HEK293T (cell line): ENCODE measurements around the gene GNA14.

Experiments used
- CTCF ChIA-PET: fragments of 350-600 bp; formaldehyde crosslinking; extraction: SDS; loops from one replicate; lab custom pipeline; 2021; ENCODE audit warnings: antibody characterized with exemption, inconsistent platforms; lab: Yijun Ruan, JAX
- POLR2A ChIA-PET: fragments of 350-600 bp; formaldehyde crosslinking; extraction: SDS; loops from one replicate; lab custom pipeline; 2020; ENCODE audit warnings: antibody characterized with exemption, inconsistent platforms; lab: Yijun Ruan, JAX
- DNase-seq: peaks from one replicate; pipeline ENCODE4 v3.0.0; 2012; ENCODE audit warnings: mixed read lengths; ENCODE audit errors: extremely low spot score
- ARNT ChIP-seq: fragments of 450-650 bp; IDR thresholded peaks from 2 replicates; pipeline ENCODE4 v1.6.1; 2017; ENCODE audit warnings: mild to moderate bottlenecking
- BHLHE40 ChIP-seq: fragments of 450-650 bp; IDR thresholded peaks from 2 replicates; pipeline ENCODE4 v1.6.1; 2016; ENCODE audit warnings: mild to moderate bottlenecking, moderate library complexity, borderline replicate concordance
- CTBP1 ChIP-seq: fragments of 450-650 bp; IDR thresholded peaks from 2 replicates; pipeline ENCODE4 v1.6.1; 2016; ENCODE audit warnings: borderline replicate concordance
- ELF4 ChIP-seq: fragments of 450-650 bp; IDR thresholded peaks from 2 replicates; pipeline ENCODE4 v1.6.1; 2017; ENCODE audit warnings: antibody characterized with exemption
- FOXA1 ChIP-seq: fragments of 450-650 bp; IDR thresholded peaks from 2 replicates; pipeline ENCODE4 v1.6.1; 2016; ENCODE audit warnings: mild to moderate bottlenecking
- FOXK2 ChIP-seq: fragments of 450-650 bp; IDR thresholded peaks from 2 replicates; pipeline ENCODE4 v1.6.1; 2016; ENCODE audit warnings: mild to moderate bottlenecking
- FOXM1 ChIP-seq: fragments of 450-650 bp; IDR thresholded peaks from 2 replicates; pipeline ENCODE4 v1.6.1; 2017; ENCODE audit warnings: mild to moderate bottlenecking, borderline replicate concordance
- HDGF ChIP-seq: fragments of 450-650 bp; IDR thresholded peaks from 2 replicates; pipeline ENCODE4 v1.6.1; 2017; ENCODE audit warnings: antibody characterized with exemption, borderline replicate concordance
- L3MBTL2 ChIP-seq: fragments of 450-650 bp; conservative IDR thresholded peaks from 2 replicates; pipeline ENCODE4 v1.6.1; 2016; ENCODE audit warnings: mild to moderate bottlenecking
- LEF1 ChIP-seq: fragments of 450-650 bp; IDR thresholded peaks from 2 replicates; pipeline ENCODE4 v1.6.1; 2017; ENCODE audit warnings: mild to moderate bottlenecking, borderline replicate concordance
- NFRKB ChIP-seq: fragments of 450-650 bp; IDR thresholded peaks from 2 replicates; pipeline ENCODE4 v1.6.1; 2016; ENCODE audit warnings: mild to moderate bottlenecking, moderate library complexity
- PKNOX1 ChIP-seq: fragments of 450-650 bp; IDR thresholded peaks from 2 replicates; pipeline ENCODE4 v1.6.1; 2016
- SP1 ChIP-seq: fragments of 450-650 bp; IDR thresholded peaks from 2 replicates; pipeline ENCODE4 v1.6.1; 2017
- SUZ12 ChIP-seq: fragments of 450-650 bp; IDR thresholded peaks from 2 replicates; pipeline ENCODE4 v1.6.1; 2016; ENCODE audit warnings: mild to moderate bottlenecking
- TARDBP ChIP-seq: fragments of 450-650 bp; IDR thresholded peaks from 2 replicates; pipeline ENCODE4 v1.6.1; 2016
- ZNF384 ChIP-seq: fragments of 450-650 bp; IDR thresholded peaks from 2 replicates; pipeline ENCODE4 v1.6.1; 2016

Gene GNA14

GRCh38 chr9:77600810-77601209, 47.3 kb downstream of the GNA14 start:
- CTCF ChIA-PET, result no interaction called here
- TF ChIP-seq ARNT, result no peak
- TF ChIP-seq ELF4, result no peak
- no peak for TF ChIP-seq LEF1
- no peak for TF ChIP-seq FOXA1
- no peak for TF ChIP-seq SP1
- no peak for TF ChIP-seq NFRKB
- no peak for TF ChIP-seq CTBP1
- no peak for TF ChIP-seq TARDBP
- no peak for TF ChIP-seq HDGF
- no peak for TF ChIP-seq SUZ12
- DNase-seq, result no peak
- POLR2A ChIA-PET, result no interaction called here

- CTCF ChIA-PET, result no interaction called here
- POLR2A ChIA-PET, result no interaction called here
- no peak for TF ChIP-seq HDGF
- no peak for TF ChIP-seq ZNF384
- TF ChIP-seq LEF1, result no peak
- no peak for TF ChIP-seq L3MBTL2
- TF ChIP-seq PKNOX1, result no peak
- no peak for TF ChIP-seq SUZ12
- no peak for DNase-seq
Observed at GRCh38 chr9:77599492-77599891, 48.6 kb downstream of the GNA14 start.

GRCh38 chr9:77598991-77599390, 49.1 kb downstream of the GNA14 start:
- no peak for TF ChIP-seq ELF4
- TF ChIP-seq PKNOX1, result no peak
- TF ChIP-seq FOXK2, result no peak
- TF ChIP-seq L3MBTL2, result no peak
- no peak for TF ChIP-seq FOXA1
- no peak for TF ChIP-seq LEF1
- TF ChIP-seq FOXM1, result no peak
- no peak for TF ChIP-seq TARDBP
- no peak for TF ChIP-seq BHLHE40
- no peak for TF ChIP-seq CTBP1
- TF ChIP-seq SP1, result no peak
- POLR2A ChIA-PET, result no interaction called here
- DNase-seq, result no peak
- CTCF ChIA-PET, result no interaction called here

- TF ChIP-seq ZNF384 (no peak), FOXK2 (no peak)
- POLR2A ChIA-PET, result no interaction called here
- CTCF ChIA-PET, result no interaction called here
- DNase-seq, result no peak
Observed at GRCh38 chr9:77598524-77598923, 49.6 kb downstream of the GNA14 start.

GRCh38 chr9:77597057-77597456, 51.1 kb downstream of the GNA14 start:
- TF ChIP-seq CTBP1, result no peak
- TF ChIP-seq BHLHE40, result no peak
- no peak for TF ChIP-seq ZNF384
- TF ChIP-seq NFRKB, result no peak
- TF ChIP-seq SUZ12, result no peak
- TF ChIP-seq PKNOX1, result no peak
- TF ChIP-seq FOXK2, result no peak
- TF ChIP-seq ARNT, result no peak
- no peak for TF ChIP-seq TARDBP
- no peak for TF ChIP-seq ELF4
- TF ChIP-seq SP1, result no peak
- TF ChIP-seq L3MBTL2, result no peak
- TF ChIP-seq FOXA1, result no peak
- no peak for TF ChIP-seq LEF1
- TF ChIP-seq FOXM1, result no peak
- no peak for TF ChIP-seq HDGF
- ChIA-PET POLR2A (no interaction called here), CTCF (no interaction called here)
- DNase-seq, result no peak

- DNase-seq, result no peak
- ChIA-PET CTCF (no interaction called here), POLR2A (no interaction called here)
- TF ChIP-seq CTBP1 (no peak), HDGF (no peak), FOXM1 (no peak), PKNOX1 (no peak), ARNT (no peak), ZNF384 (no peak), BHLHE40 (no peak)
Observed at GRCh38 chr9:77595426-77596095, 52.6 kb downstream of the GNA14 start.
